Measurements from ENCODE around the gene SPOCK2. TPM values are rescaled to one million over a fixed set of nuclear protein-coding genes. Genes with fewer than 3 reads are reported as not detected.

SPOCK2 gene
- total and polyA plus RNA-seq, 2 of the 13 experiments (the other 11 are each of a cell fraction or from before 2014, with no cell fraction given), result 8.6 to 30.6 TPM

DNA sequence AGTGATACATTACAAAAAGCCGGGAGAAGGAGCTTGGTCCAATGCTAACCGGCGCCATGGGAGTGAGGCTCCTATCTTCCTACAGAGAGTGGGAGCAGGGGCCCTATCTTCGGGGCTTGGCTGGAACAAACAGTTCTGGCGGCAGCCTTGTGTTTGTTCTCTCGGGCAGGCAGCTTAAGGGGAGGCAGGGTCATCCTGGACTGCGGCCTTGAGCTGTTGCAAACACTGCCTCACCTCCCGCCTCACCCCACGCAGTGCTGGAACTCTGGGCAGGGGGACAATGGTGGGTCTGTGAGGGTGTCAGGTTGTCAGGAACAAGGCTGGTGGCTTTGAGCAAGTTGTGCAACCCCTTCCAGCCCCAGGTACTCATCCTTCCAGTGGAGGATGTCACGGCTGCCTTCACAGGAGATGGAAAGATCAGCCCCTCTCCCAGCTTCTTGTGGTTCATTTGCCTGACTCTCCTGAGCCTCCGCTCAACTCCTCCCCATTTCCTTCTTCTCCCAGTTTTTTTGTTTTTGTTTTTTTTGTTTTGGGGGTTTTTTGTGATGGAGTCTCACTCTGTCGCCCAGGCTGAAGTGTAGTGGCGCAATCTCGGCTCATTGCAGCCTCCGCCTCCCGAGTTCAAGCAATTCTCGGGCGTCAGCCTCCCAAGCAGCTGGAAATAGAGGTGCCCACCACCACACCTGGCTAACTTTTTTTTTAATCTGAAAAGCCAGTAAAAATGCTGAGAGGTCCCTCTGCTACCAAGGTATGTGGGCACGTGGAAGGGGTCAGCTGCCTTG is 57.4 kb downstream of the SPOCK2 start (continued):
- TF ChIP-seq, protein P1, sequence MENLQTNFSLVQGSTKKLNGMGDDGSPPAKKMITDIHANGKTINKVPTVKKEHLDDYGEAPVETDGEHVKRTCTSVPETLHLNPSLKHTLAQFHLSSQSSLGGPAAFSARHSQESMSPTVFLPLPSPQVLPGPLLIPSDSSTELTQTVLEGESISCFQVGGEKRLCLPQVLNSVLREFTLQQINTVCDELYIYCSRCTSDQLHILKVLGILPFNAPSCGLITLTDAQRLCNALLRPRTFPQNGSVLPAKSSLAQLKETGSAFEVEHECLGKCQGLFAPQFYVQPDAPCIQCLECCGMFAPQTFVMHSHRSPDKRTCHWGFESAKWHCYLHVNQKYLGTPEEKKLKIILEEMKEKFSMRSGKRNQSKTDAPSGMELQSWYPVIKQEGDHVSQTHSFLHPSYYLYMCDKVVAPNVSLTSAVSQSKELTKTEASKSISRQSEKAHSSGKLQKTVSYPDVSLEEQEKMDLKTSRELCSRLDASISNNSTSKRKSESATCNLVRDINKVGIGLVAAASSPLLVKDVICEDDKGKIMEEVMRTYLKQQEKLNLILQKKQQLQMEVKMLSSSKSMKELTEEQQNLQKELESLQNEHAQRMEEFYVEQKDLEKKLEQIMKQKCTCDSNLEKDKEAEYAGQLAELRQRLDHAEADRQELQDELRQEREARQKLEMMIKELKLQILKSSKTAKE (CRISPR knock-in tag; IDR thresholded peaks at IDR 0.05; ENCODE audit: borderline replicate concordance), result peak; percentile 93
- TF ChIP-seq ZNF780A (CRISPR knock-in tag; IDR thresholded peaks at IDR 0.05) (peak; percentile 83; the same call in 1 of the 2 replicates), TOE1 (CRISPR knock-in tag; IDR thresholded peaks at IDR 0.05) (0 out of 2 replicates have a peak, but pooled peaks have one; percentile 50), MXD4 (CRISPR knock-in tag; IDR thresholded peaks at IDR 0.05) (no peak), KAT8 (CRISPR knock-in tag; IDR thresholded peaks at IDR 0.05) (peak; percentile 75), CREM (IDR thresholded peaks at IDR 0.05) (peak; percentile 81; the same call in 1 of the 2 replicates), CREM (CRISPR knock-in tag; IDR thresholded peaks at IDR 0.05) (no peak), ZNF230 (CRISPR knock-in tag; IDR thresholded peaks at IDR 0.05) (no peak), MIER3 (CRISPR knock-in tag; IDR thresholded peaks at IDR 0.05; ENCODE audit: borderline replicate concordance) (peak; percentile 95; the same call in 1 of the 2 replicates), AGO2 (optimal IDR thresholded peaks at IDR 0.05; ENCODE audit: low read depth, low read length) (no peak), MYNN (CRISPR knock-in tag; IDR thresholded peaks at IDR 0.05; ENCODE audit: low read depth) (no peak; the same call in 1 of the 2 replicates), ZBTB20 (CRISPR knock-in tag; IDR thresholded peaks at IDR 0.05; ENCODE audit: borderline replicate concordance, low read depth) (no peak), ZNF619 (CRISPR knock-in tag; IDR thresholded peaks at IDR 0.05) (peak; percentile 84; the same call in 1 of the 2 replicates), NR2F2 (IDR thresholded peaks at IDR 0.05; ENCODE audit: borderline replicate concordance, low read depth) (peak; percentile 66), ZNF629 (CRISPR knock-in tag; conservative IDR thresholded peaks at IDR 0.05) (no peak), ATF7 (IDR thresholded peaks at IDR 0.05) (no peak), ATF7 (CRISPR knock-in tag; IDR thresholded peaks at IDR 0.05) (peak; percentile 61; the same call in 1 of the 2 replicates), RBAK (CRISPR knock-in tag; IDR thresholded peaks at IDR 0.05) (no peak), CCDC6 (CRISPR knock-in tag; IDR thresholded peaks at IDR 0.05) (peak; percentile 88; the same call in 1 of the 2 replicates)
- TF ChIP-seq, protein P2, sequence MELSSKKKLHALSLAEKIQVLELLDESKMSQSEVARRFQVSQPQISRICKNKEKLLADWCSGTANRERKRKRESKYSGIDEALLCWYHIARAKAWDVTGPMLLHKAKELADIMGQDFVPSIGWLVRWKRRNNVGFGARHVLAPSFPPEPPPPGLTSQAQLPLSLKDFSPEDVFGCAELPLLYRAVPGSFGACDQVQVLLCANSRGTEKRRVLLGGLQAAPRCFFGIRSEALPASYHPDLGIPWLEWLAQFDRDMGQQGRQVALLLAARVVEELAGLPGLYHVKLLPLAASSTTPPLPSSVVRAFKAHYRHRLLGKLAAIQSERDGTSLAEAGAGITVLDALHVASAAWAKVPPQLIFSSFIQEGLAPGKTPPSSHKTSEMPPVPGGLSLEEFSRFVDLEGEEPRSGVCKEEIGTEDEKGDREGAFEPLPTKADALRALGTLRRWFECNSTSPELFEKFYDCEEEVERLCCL (CRISPR knock-in tag; IDR thresholded peaks at IDR 0.05; ENCODE audit: borderline replicate concordance), result no peak
- TF ChIP-seq, protein P3, sequence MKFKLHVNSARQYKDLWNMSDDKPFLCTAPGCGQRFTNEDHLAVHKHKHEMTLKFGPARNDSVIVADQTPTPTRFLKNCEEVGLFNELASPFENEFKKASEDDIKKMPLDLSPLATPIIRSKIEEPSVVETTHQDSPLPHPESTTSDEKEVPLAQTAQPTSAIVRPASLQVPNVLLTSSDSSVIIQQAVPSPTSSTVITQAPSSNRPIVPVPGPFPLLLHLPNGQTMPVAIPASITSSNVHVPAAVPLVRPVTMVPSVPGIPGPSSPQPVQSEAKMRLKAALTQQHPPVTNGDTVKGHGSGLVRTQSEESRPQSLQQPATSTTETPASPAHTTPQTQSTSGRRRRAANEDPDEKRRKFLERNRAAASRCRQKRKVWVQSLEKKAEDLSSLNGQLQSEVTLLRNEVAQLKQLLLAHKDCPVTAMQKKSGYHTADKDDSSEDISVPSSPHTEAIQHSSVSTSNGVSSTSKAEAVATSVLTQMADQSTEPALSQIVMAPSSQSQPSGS (CRISPR knock-in tag; IDR thresholded peaks at IDR 0.05), result peak; percentile 87
- TF ChIP-seq, protein P4, sequence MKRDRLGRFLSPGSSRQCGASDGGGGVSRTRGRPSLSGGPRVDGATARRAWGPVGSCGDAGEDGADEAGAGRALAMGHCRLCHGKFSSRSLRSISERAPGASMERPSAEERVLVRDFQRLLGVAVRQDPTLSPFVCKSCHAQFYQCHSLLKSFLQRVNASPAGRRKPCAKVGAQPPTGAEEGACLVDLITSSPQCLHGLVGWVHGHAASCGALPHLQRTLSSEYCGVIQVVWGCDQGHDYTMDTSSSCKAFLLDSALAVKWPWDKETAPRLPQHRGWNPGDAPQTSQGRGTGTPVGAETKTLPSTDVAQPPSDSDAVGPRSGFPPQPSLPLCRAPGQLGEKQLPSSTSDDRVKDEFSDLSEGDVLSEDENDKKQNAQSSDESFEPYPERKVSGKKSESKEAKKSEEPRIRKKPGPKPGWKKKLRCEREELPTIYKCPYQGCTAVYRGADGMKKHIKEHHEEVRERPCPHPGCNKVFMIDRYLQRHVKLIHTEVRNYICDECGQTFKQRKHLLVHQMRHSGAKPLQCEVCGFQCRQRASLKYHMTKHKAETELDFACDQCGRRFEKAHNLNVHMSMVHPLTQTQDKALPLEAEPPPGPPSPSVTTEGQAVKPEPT (CRISPR knock-in tag; IDR thresholded peaks at IDR 0.05; ENCODE audit: low read depth), result no peak

Data from HepG2 (cell line).